Measurements from ENCODE around the gene MAPK12. TPM values are rescaled to one million over a fixed set of nuclear protein-coding genes. Genes with fewer than 3 reads are reported as not detected.

MAPK12 gene
- total and polyA plus RNA-seq, 2 donors from 2014 or later = 13.4 to 15.9 TPM

DNA sequence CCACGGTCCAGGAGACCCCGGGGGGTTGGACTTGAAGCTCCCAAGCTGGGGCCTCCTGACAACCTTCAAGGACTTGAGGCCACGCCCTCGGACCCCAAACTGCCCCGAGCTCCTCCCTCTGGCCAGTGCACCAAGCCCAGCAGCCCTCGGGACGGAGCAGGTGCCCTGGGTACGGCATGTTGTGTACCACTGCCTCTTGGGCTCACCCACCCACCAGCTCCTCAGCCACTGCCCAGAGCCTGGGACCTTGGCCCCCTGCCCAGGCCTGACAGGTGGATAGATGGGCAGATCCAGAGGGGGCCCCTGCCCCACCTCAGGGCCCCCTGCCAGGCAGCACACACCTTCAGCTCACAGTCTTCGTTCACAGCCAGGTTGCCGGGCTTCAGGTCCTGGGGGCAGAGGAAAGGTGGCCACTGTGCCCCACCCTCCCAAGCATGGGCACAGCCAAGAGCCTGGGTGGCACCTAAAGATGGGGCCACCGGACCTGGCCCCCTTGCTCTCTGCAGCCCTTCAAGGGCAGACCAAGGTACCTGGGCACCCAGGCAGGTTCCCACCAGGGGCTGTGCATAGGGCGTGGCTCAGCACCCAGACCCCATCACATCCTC lies 5.1 kb downstream of the MAPK12 start:
- Histone ChIP-seq H3K27me3 (ENCODE audit: control insufficient read depth, insufficient read depth, low read length) (no peaks in the 10 kb centered on the region), H3K9me3 (ENCODE audit: control insufficient read depth in 2 of 3, insufficient read depth in 1 of 3, low read length in 3 of 3) (no peaks in the 10 kb centered on the region), H3K36me3 (ENCODE audit: control insufficient read depth in 2 of 3, insufficient read depth in 3 of 3, low read length in 3 of 3) (no peaks in the 10 kb centered on the region), H3K4me1 (ENCODE audit: control insufficient read depth in 2 of 3, insufficient read depth in 2 of 3, low read depth in 1 of 3, low read length in 3 of 3) (peaks cover 0 to 6% (median 3%) of the 10 kb centered on the region in 3 donors), H3K4me3 (ENCODE audit: low read length in 3 of 3) (no peak overlapping the region), H3K27ac (ENCODE audit: low read depth in 2 of 2, low read length in 2 of 2) (no peak overlapping the region), H3K9ac (ENCODE audit: low read length in 3 of 3) (no peak overlapping the region)
- TF ChIP-seq, protein P1, sequence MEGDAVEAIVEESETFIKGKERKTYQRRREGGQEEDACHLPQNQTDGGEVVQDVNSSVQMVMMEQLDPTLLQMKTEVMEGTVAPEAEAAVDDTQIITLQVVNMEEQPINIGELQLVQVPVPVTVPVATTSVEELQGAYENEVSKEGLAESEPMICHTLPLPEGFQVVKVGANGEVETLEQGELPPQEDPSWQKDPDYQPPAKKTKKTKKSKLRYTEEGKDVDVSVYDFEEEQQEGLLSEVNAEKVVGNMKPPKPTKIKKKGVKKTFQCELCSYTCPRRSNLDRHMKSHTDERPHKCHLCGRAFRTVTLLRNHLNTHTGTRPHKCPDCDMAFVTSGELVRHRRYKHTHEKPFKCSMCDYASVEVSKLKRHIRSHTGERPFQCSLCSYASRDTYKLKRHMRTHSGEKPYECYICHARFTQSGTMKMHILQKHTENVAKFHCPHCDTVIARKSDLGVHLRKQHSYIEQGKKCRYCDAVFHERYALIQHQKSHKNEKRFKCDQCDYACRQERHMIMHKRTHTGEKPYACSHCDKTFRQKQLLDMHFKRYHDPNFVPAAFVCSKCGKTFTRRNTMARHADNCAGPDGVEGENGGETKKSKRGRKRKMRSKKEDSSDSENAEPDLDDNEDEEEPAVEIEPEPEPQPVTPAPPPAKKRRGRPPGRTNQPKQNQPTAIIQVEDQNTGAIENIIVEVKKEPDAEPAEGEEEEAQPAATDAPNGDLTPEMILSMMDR (IDR thresholded peaks at IDR 0.05; ENCODE audit: borderline replicate concordance, extremely low read depth, insufficient read depth) = no peak
- intact Hi-C loops (cut with DNase I) = no loop called here
- FAIRE-seq = no peak
- DNase-seq = no peak

DNA sequence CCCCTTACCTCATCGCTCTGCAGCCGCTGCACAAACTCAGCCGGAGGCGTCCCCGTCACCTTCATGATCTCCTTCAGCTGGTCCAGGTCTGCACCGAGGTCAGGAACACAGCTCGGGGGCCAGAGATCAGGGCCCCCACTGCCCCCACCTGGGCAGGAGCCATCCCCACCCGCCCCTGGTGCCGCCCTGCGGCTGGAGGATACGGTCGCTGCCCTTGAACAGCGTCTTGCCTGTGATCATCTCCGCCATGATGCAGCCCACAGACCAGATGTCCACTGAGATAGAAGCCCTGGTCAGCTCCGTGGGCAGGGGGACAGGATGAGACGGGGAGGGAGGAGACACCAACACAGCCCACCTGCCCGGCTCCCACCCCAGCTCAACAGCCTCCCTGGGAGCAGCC lies 5.9 kb downstream of the MAPK12 start:
- no peak overlapping the region for H3K27ac ChIP-seq (ENCODE audit: low read depth in 2 of 2, low read length in 2 of 2)
- no peaks in the 10 kb centered on the region for H3K27me3 ChIP-seq (ENCODE audit: control insufficient read depth, insufficient read depth, low read length)
- no peaks in the 10 kb centered on the region for H3K9me3 ChIP-seq (ENCODE audit: control insufficient read depth in 2 of 3, insufficient read depth in 1 of 3, low read length in 3 of 3)
- no peak overlapping the region for H3K4me3 ChIP-seq (ENCODE audit: low read length in 3 of 3)
- DNase-seq (peak in 1 of 5 donors; percentile 34), FAIRE-seq (no peak)
- TF ChIP-seq, protein P1 (IDR thresholded peaks at IDR 0.05; ENCODE audit: borderline replicate concordance, extremely low read depth, insufficient read depth) = no peak
- H3K4me1 ChIP-seq (ENCODE audit: control insufficient read depth in 2 of 3, insufficient read depth in 2 of 3, low read depth in 1 of 3, low read length in 3 of 3) = peaks cover 0 to 6% (median 5%) of the 10 kb centered on the region in 3 donors
- intact Hi-C loops (cut with DNase I) = no loop called here
- no peak overlapping the region for H3K9ac ChIP-seq (ENCODE audit: low read length in 3 of 3)
- no peaks in the 10 kb centered on the region for H3K36me3 ChIP-seq (ENCODE audit: control insufficient read depth in 2 of 3, insufficient read depth in 3 of 3, low read length in 3 of 3)

DNA sequence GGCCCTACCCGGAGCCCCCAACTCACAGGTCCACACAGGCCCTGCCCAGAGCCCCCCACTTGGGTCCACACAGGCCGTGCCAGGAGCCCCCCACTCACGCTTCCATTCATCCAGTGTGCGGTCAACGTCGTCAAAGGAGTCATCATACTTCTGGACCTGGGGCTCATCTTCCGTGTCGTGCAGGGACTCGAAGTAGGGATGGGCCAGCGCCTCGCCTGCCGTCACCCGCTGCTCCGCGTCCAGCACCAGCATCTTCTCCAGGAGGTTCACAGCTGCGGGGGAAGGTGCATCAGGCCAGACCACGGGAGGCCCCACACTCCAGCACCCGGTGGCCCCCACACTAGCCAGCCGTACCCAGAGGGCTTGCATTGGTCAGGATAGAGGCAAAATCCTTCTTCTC lies 6.4 kb downstream of the MAPK12 start:
- peaks cover 0 to 11% (median 10%) of the 10 kb centered on the region in 3 donors for H3K4me1 ChIP-seq (ENCODE audit: control insufficient read depth in 2 of 3, insufficient read depth in 2 of 3, low read depth in 1 of 3, low read length in 3 of 3)
- no peak overlapping the region for H3K9ac ChIP-seq (ENCODE audit: low read length in 3 of 3)
- no peaks in the 10 kb centered on the region for H3K9me3 ChIP-seq (ENCODE audit: control insufficient read depth in 2 of 3, insufficient read depth in 1 of 3, low read length in 3 of 3)
- DNase-seq (peak in 1 of 5 donors; percentile 41), FAIRE-seq (no peak)
- H3K36me3 ChIP-seq (ENCODE audit: control insufficient read depth in 2 of 3, insufficient read depth in 3 of 3, low read length in 3 of 3) = no peaks in the 10 kb centered on the region
- H3K27ac ChIP-seq (ENCODE audit: low read depth in 2 of 2, low read length in 2 of 2) = no peak overlapping the region
- H3K27me3 ChIP-seq (ENCODE audit: control insufficient read depth, insufficient read depth, low read length) = no peaks in the 10 kb centered on the region
- TF ChIP-seq, protein P1 (IDR thresholded peaks at IDR 0.05; ENCODE audit: borderline replicate concordance, extremely low read depth, insufficient read depth) = no peak
- no peak overlapping the region for H3K4me3 ChIP-seq (ENCODE audit: low read length in 3 of 3)
- intact Hi-C loops (cut with DNase I) = no loop called here

DNA sequence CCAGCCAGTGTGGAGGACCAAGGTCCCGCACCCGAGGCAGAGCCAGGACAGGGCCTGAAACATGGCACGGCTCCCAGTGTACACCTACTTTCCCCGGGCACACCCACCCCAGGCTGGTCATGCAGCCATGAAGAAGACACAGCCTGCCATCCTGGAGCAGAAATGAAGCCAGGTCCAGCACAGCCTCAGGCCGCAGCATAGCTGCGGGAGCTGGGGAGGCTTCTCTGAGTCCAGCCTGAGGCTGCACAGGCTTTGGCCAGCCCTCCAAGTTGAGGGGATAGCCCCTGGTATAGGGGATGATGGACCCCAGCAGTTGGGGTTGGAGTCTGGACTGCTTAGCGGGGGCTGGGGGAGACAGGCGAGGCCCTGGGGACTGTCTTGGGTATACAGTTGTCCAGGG lies 7.5 kb downstream of the MAPK12 start:
- Histone ChIP-seq H3K36me3 (ENCODE audit: control insufficient read depth in 2 of 3, insufficient read depth in 3 of 3, low read length in 3 of 3) (no peaks in the 10 kb centered on the region), H3K9ac (ENCODE audit: low read length in 3 of 3) (no peak overlapping the region), H3K4me1 (ENCODE audit: control insufficient read depth in 2 of 3, insufficient read depth in 2 of 3, low read depth in 1 of 3, low read length in 3 of 3) (peaks cover 0 to 16% (median 12%) of the 10 kb centered on the region in 3 donors), H3K9me3 (ENCODE audit: control insufficient read depth in 2 of 3, insufficient read depth in 1 of 3, low read length in 3 of 3) (no peaks in the 10 kb centered on the region), H3K27me3 (ENCODE audit: control insufficient read depth, insufficient read depth, low read length) (no peaks in the 10 kb centered on the region), H3K27ac (ENCODE audit: low read depth in 2 of 2, low read length in 2 of 2) (no peak overlapping the region), H3K4me3 (ENCODE audit: low read length in 3 of 3) (no peak overlapping the region)
- TF ChIP-seq, protein P1 (IDR thresholded peaks at IDR 0.05; ENCODE audit: borderline replicate concordance, extremely low read depth, insufficient read depth) = no peak
- no peak for FAIRE-seq
- intact Hi-C loops (cut with DNase I) = no loop called here
- DNase-seq = peak in 1 of 5 donors; percentile 28
